DMS 273 (cell line): Measurements from ENCODE around the gene MAST3.

Experiments
- DNase-seq: peaks from one replicate; lab custom pipeline; 2025; ENCODE audit not compliant: unreplicated experiment; lab: John Stamatoyannopoulos, UW

Gene MAST3

GRCh38 chr19:18097217-18097992, at the start of gene MAST3:
TSS of gene MAST3 (plus strand) at chr19:18097778. CDS start at chr19:18097793, 15 bp downstream.
- peak; percentile 95 for DNase-seq

- peak; percentile 76 for DNase-seq
Measured at GRCh38 chr19:18049385-18049784, 48.2 kb upstream of the MAST3 start.

GRCh38 chr19:18051887-18052286, 45.7 kb upstream of the MAST3 start:
- no peak for DNase-seq

GRCh38 chr19:18053576-18054219, 43.9 kb upstream of the MAST3 start:
- no peak for DNase-seq

GRCh38 chr19:18055967-18056366, 41.6 kb upstream of the MAST3 start:
- DNase-seq = no peak

GRCh38 chr19:18057557-18057956, 40.0 kb upstream of the MAST3 start:
- DNase-seq = peak; percentile 67

GRCh38 chr19:18058208-18059009, 39.2 kb upstream of the MAST3 start:
- DNase-seq = peak; percentile 94

GRCh38 chr19:18059297-18059696, 38.3 kb upstream of the MAST3 start:
- DNase-seq = no peak

GRCh38 chr19:18059902-18060301, 37.7 kb upstream of the MAST3 start:
- peak; percentile 46 for DNase-seq

- DNase-seq = peak; percentile 75
Measured at GRCh38 chr19:18060472-18060871, 37.1 kb upstream of the MAST3 start.

GRCh38 chr19:18062028-18062427, 35.5 kb upstream of the MAST3 start:
- no peak for DNase-seq

GRCh38 chr19:18063463-18063862, 34.1 kb upstream of the MAST3 start:
- DNase-seq = peak; percentile 47

GRCh38 chr19:18065173-18065495, 32.4 kb upstream of the MAST3 start:
- no peak for DNase-seq

GRCh38 chr19:18068395-18068794, 29.2 kb upstream of the MAST3 start:
- DNase-seq = no peak

GRCh38 chr19:18069383-18069782, 28.2 kb upstream of the MAST3 start:
- DNase-seq = no peak

- peak; percentile 78 for DNase-seq
Measured at GRCh38 chr19:18070181-18070580, 27.4 kb upstream of the MAST3 start.

- DNase-seq = peak; percentile 62
Measured at GRCh38 chr19:18072335-18072734, 25.2 kb upstream of the MAST3 start.

GRCh38 chr19:18073197-18073596, 24.4 kb upstream of the MAST3 start:
- no peak for DNase-seq

- DNase-seq = peak; percentile 41
Measured at GRCh38 chr19:18074192-18074591, 23.4 kb upstream of the MAST3 start.

GRCh38 chr19:18083929-18084684, 13.5 kb upstream of the MAST3 start:
- no peak for DNase-seq
